ENCODE results near the gene CDH13. TPM values are rescaled to one million over a fixed set of nuclear protein-coding genes. Genes with fewer than 3 reads are reported as not detected.

CDH13 gene
- total and polyA plus RNA-seq, 10 of the 15 experiments (the other 5 are each of a cell fraction or from before 2014, with no cell fraction given): under 0.01 to 0.05 TPM; not detected in 8

DNA sequence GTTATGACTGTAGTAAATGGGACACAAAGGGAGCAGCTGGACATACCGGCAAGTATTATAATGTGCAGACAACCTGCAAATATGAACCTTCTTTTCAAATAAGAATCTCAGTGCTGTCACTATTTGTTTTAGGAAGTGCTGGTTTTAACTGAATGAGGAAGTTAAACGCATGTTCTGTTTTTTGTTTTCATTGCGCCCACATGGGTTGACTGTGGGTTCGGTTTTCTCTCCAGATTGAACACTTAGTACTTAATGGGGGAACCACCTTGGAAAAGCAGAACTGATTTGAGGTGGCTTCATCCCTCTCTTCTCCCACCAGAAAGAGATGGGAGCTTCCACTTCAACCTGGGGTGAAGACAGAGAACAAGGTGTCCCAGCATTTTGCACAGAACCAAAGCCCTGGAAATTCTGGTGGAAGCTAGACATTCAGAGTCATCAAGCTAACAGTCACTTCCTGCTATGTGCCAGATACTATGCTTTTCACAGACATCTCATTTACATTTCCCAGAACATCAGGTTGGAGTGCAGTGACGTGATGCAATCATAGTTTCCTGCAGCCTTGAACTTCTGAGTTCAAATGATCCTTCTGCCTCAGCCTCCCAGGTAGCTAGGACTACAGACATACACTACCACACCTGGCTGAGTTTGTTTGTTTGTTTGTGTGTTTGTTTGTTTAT is 149.8 kb downstream of the CDH13 start:
- SMC1A ChIA-PET (ENCODE audit: uncharacterized antibody, unreplicated experiment): no interaction called here
- H2AFZ ChIP-seq (ENCODE audit: control insufficient read depth, low read depth, low read length): no peak overlapping the region
- RAD21 ChIA-PET (ENCODE audit: unreplicated experiment): no interaction called here
- FAIRE-seq: no peak
- CTCF ChIA-PET: interaction anchor here (0.6 kb wide), 1 partner anchor 136 kb away, joined by 4 read pairs; no protein-coding TSS in a partner anchor
- H3K27ac ChIP-seq (ENCODE audit: control insufficient read depth, insufficient read depth): no peak overlapping the region
- H3K4me1 ChIP-seq (ENCODE audit: control insufficient read depth, insufficient read depth, low read length): no peaks in the 10 kb centered on the region
- 0% methylated on average over 5 of the region's 5 CpGs for WGBS (ENCODE audit: insufficient coverage, insufficient replicate concordance, low lambda C conversion rate, missing lambda C conversion rate)
- no peaks in the 10 kb centered on the region for H3K9me3 ChIP-seq (replicated peaks; ENCODE audit: control insufficient read depth, insufficient read depth, low read length)
- H4K20me1 ChIP-seq (ENCODE audit: control insufficient read depth, insufficient read depth): no peaks in the 10 kb centered on the region
- H3K4me3 ChIP-seq: no peak overlapping the region
- BruUV-seq (replicated peaks): no TSS peak
- TF ChIP-seq SMAD1 (IDR thresholded peaks at IDR 0.05; ENCODE audit: low read depth, partially characterized antibody): no peak
- TF ChIP-seq SPI1 (IDR thresholded peaks at IDR 0.05; ENCODE audit: borderline replicate concordance, insufficient read depth, low read depth, low read length): peak; percentile 23; the same call in 1 of the 2 replicates
- H3K36me3 ChIP-seq (ENCODE audit: control insufficient read depth in 2 of 2, insufficient read depth in 2 of 2, low read length in 1 of 2): no peaks in the 10 kb centered on the region
- POLR2A ChIA-PET: no interaction called here
- H3K27me3 ChIP-seq (replicated peaks in 1 of 2; ENCODE audit: control insufficient read depth in 2 of 2, insufficient read depth in 2 of 2, low read length in 1 of 2): peaks cover 0 to 3% of the 10 kb centered on the region in 2 experiments; a peak in 1 of 4 replicates
- H3K4me2 ChIP-seq (ENCODE audit: control insufficient read depth, insufficient read depth): no peak overlapping the region; the same call in 1 of the 2 replicates
- no peaks in the 10 kb centered on the region for H3K79me2 ChIP-seq (ENCODE audit: control insufficient read depth, insufficient read depth, low read length)
- in situ Hi-C loops (cut with MboI) (no loop called here), intact Hi-C loops (cut with micrococcal nuclease; ENCODE audit: unreplicated experiment) (no loop called here)
- no peak for DNase-seq (ENCODE audit: low read depth, low spot score)
- H3K9ac ChIP-seq (ENCODE audit: control insufficient read depth, insufficient read depth, low read length): no peak overlapping the region
- no peak for ATAC-seq

DNA sequence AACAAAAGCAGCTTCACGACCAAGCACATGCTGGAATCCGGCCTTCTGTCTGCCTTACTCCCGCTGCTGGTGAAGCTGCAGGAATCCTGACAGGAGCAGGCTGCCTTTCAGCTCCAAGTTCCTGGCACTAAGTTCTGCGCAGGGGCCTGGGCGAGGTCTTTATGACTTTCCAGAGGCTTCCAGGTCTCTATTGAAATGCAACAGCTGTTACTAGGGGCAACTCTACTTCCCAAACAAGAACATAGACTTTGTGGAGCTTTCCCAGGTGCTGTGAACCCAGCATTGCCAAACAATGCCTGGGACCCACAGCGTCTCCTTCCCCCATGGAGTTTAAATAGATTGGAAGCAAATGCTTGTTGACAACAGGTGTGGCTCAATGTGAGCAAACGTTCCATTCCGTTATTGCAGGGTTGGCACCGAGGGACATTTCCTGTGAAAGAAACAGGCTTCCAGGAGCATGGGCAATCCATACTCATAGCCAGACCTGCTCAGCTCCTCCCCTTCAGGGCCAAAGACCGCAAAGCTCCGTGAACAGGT is 156.0 kb downstream of the CDH13 start:
- no peak overlapping the region for H3K9ac ChIP-seq (ENCODE audit: control insufficient read depth, insufficient read depth, low read length)
- SMC1A ChIA-PET (ENCODE audit: uncharacterized antibody, unreplicated experiment): no interaction called here
- no peak for ATAC-seq
- H3K4me1 ChIP-seq (ENCODE audit: control insufficient read depth, insufficient read depth, low read length): no peaks in the 10 kb centered on the region
- H4K20me1 ChIP-seq (ENCODE audit: control insufficient read depth, insufficient read depth): no peaks in the 10 kb centered on the region
- in situ Hi-C loops (cut with MboI) (no loop called here), intact Hi-C loops (cut with micrococcal nuclease; ENCODE audit: unreplicated experiment) (no loop called here)
- no peak for DNase-seq (ENCODE audit: low read depth, low spot score)
- H3K9me3 ChIP-seq (replicated peaks; ENCODE audit: control insufficient read depth, insufficient read depth, low read length): no peaks in the 10 kb centered on the region
- H3K36me3 ChIP-seq (ENCODE audit: control insufficient read depth in 2 of 2, insufficient read depth in 2 of 2, low read length in 1 of 2): no peaks in the 10 kb centered on the region
- WGBS (ENCODE audit: insufficient coverage, insufficient replicate concordance, low lambda C conversion rate, missing lambda C conversion rate): 58% methylated on average over 11 of the region's 11 CpGs
- no peak overlapping the region for H2AFZ ChIP-seq (ENCODE audit: control insufficient read depth, low read depth, low read length)
- H3K27ac ChIP-seq (ENCODE audit: control insufficient read depth, insufficient read depth): no peak overlapping the region
- CTCF ChIA-PET: interaction anchor here (1.2 kb wide), 1 partner anchor 326 kb away, joined by 3 read pairs; no protein-coding TSS in a partner anchor
- FAIRE-seq: no peak
- no peak overlapping the region for H3K4me2 ChIP-seq (ENCODE audit: control insufficient read depth, insufficient read depth)
- peaks cover 0 to 3% of the 10 kb centered on the region in 2 experiments; a peak in 1 of 4 replicates for H3K27me3 ChIP-seq (replicated peaks in 1 of 2; ENCODE audit: control insufficient read depth in 2 of 2, insufficient read depth in 2 of 2, low read length in 1 of 2)
- RAD21 ChIA-PET (ENCODE audit: unreplicated experiment): no interaction called here
- POLR2A ChIA-PET: no interaction called here
- no peaks in the 10 kb centered on the region for H3K79me2 ChIP-seq (ENCODE audit: control insufficient read depth, insufficient read depth, low read length)
- H3K4me3 ChIP-seq: no peak overlapping the region
- BruUV-seq (replicated peaks): no TSS peak
- TF ChIP-seq KDM1A (IDR thresholded peaks at IDR 0.05; ENCODE audit: borderline replicate concordance) (no peak), EZH2 (IDR thresholded peaks at IDR 0.05; ENCODE audit: borderline replicate concordance, control insufficient read depth, low read depth, low read length) (no peak), YY1 (IDR thresholded peaks at IDR 0.05; ENCODE audit: low read depth, low read length) (no peak), KLF5 (IDR thresholded peaks at IDR 0.05; ENCODE audit: partially characterized antibody) (no peak), RB1 (IDR thresholded peaks at IDR 0.05; ENCODE audit: borderline replicate concordance) (no peak), CBX5 (IDR thresholded peaks at IDR 0.05; ENCODE audit: low read depth) (no peak), IKZF2 (IDR thresholded peaks at IDR 0.05) (no peak), FOXK2 (IDR thresholded peaks at IDR 0.05) (no peak), ZNF274 (IDR thresholded peaks at IDR 0.05; ENCODE audit: insufficient read depth, insufficient read length) (no peak), HDAC6 (IDR thresholded peaks at IDR 0.05; ENCODE audit: unreplicated experiment) (no peak)
- TF ChIP-seq, protein P1, sequence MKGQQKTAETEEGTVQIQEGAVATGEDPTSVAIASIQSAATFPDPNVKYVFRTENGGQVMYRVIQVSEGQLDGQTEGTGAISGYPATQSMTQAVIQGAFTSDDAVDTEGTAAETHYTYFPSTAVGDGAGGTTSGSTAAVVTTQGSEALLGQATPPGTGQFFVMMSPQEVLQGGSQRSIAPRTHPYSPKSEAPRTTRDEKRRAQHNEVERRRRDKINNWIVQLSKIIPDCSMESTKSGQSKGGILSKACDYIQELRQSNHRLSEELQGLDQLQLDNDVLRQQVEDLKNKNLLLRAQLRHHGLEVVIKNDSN (IDR thresholded peaks at IDR 0.05; ENCODE audit: borderline replicate concordance, extremely low read length, insufficient read depth, low read depth, low read length): no peak
- TF ChIP-seq, protein P2, sequence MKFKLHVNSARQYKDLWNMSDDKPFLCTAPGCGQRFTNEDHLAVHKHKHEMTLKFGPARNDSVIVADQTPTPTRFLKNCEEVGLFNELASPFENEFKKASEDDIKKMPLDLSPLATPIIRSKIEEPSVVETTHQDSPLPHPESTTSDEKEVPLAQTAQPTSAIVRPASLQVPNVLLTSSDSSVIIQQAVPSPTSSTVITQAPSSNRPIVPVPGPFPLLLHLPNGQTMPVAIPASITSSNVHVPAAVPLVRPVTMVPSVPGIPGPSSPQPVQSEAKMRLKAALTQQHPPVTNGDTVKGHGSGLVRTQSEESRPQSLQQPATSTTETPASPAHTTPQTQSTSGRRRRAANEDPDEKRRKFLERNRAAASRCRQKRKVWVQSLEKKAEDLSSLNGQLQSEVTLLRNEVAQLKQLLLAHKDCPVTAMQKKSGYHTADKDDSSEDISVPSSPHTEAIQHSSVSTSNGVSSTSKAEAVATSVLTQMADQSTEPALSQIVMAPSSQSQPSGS (IDR thresholded peaks at IDR 0.05; ENCODE audit: low read length): no peak
